Measurements from ENCODE around the gene QSER1. TPM values are rescaled to one million over a fixed set of nuclear protein-coding genes. Genes with fewer than 3 reads are reported as not detected.

Gene QSER1
- total and polyA plus RNA-seq, 4 donors = 2.4 to 12.6 (median 7.1) TPM

GRCh38 chr11:32894149-32894827 is 1.7 kb downstream of the QSER1 start:
- H3K9ac ChIP-seq (ENCODE audit: low read depth in 1 of 2, low read length in 2 of 2) = peak overlapping the region in 1 of 2 donors; percentile 70
- H3K9me3 ChIP-seq (ENCODE audit: control insufficient read depth in 4 of 4, low read length in 3 of 4) = no peaks in the 10 kb centered on the region
- H3K4me1 ChIP-seq (ENCODE audit: control insufficient read depth in 4 of 4, insufficient read depth in 4 of 4, low read length in 3 of 4) = peaks cover 0 to 15% (median 10%) of the 10 kb centered on the region in 4 donors
- 5% methylated on average over 14 of the region's 14 CpGs for WGBS
- no peaks in the 10 kb centered on the region for H3K27me3 ChIP-seq (ENCODE audit: control insufficient read depth in 4 of 4, insufficient read depth in 4 of 4, low read length in 3 of 4)
- H3K27ac ChIP-seq (ENCODE audit: low read depth in 1 of 2, low read length in 2 of 2) = peak overlapping the region; percentile 85 to 89
- DNase-seq (ENCODE audit: low spot score) = peak; percentile 35
- H3K36me3 ChIP-seq (ENCODE audit: control insufficient read depth in 4 of 4, insufficient read depth in 3 of 4, low read depth in 1 of 4, low read length in 3 of 4) = no peaks in the 10 kb centered on the region
- TF ChIP-seq FOXA1 (IDR thresholded peaks at IDR 0.05) (no peak), RAD21 (IDR thresholded peaks at IDR 0.05) (peak in 1 of 2 donors; percentile 14), HNF4A (conservative IDR thresholded peaks at IDR 0.05) (peak; percentile 3 to 18), FOXA2 (IDR thresholded peaks at IDR 0.05) (no peak), JUND (IDR thresholded peaks at IDR 0.05) (peak in 1 of 2 donors; percentile 26), REST (IDR thresholded peaks at IDR 0.05) (peak; percentile 19), GABPA (IDR thresholded peaks at IDR 0.05 in 1 of 2, conservative IDR thresholded peaks at IDR 0.05 in 1 of 2) (peak in 1 of 2 donors; percentile 21)
- peak overlapping the region; percentile 27 to 98 (median 92) for H3K4me3 ChIP-seq (ENCODE audit: low read depth in 1 of 3, low read length in 3 of 3)

DNA sequence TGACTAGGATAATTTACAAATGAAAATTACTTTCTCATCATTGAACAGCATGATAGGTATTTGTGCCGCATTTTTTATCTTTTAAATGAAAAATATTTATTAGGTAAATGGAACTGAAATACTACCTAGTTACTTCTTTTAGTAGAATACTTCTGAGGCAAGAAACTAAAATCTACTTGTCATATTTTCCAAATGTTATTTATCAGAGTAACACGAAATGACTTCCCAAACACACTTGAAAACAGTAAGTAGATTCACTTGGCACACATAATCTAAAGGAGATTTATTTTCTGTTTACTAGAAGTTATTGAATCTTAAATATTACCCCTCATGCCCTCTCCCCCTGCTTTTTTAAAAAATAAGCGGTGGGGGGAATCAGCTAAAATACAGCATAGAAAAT is 2.3 kb downstream of the QSER1 start:
- Histone ChIP-seq H3K36me3 (ENCODE audit: control insufficient read depth in 4 of 4, insufficient read depth in 3 of 4, low read depth in 1 of 4, low read length in 3 of 4) (no peaks in the 10 kb centered on the region), H3K27ac (ENCODE audit: low read depth in 1 of 2, low read length in 2 of 2) (peak overlapping the region in 1 of 2 donors; percentile 85), H3K4me1 (ENCODE audit: control insufficient read depth in 4 of 4, insufficient read depth in 4 of 4, low read length in 3 of 4) (peaks cover 0 to 15% (median 10%) of the 10 kb centered on the region in 4 donors), H3K4me3 (ENCODE audit: low read depth in 1 of 3, low read length in 3 of 3) (no peak overlapping the region), H3K9ac (ENCODE audit: low read depth in 1 of 2, low read length in 2 of 2) (peak overlapping the region in 1 of 2 donors; percentile 70), H3K9me3 (ENCODE audit: control insufficient read depth in 4 of 4, low read length in 3 of 4) (no peaks in the 10 kb centered on the region), H3K27me3 (ENCODE audit: control insufficient read depth in 4 of 4, insufficient read depth in 4 of 4, low read length in 3 of 4) (no peaks in the 10 kb centered on the region)
- 92% methylated on average over 3 of the region's 3 CpGs for WGBS
- TF ChIP-seq HNF4G (IDR thresholded peaks at IDR 0.05) (no peak), RAD21 (IDR thresholded peaks at IDR 0.05) (no peak), FOXA1 (IDR thresholded peaks at IDR 0.05) (no peak), RXRA (IDR thresholded peaks at IDR 0.05) (no peak), HNF4A (conservative IDR thresholded peaks at IDR 0.05) (no peak), MAX (IDR thresholded peaks at IDR 0.05) (no peak), EGR1 (IDR thresholded peaks at IDR 0.05; ENCODE audit: low read depth in 2 of 2) (no peak), ZBTB33 (IDR thresholded peaks at IDR 0.05) (no peak), FOXA2 (IDR thresholded peaks at IDR 0.05) (no peak), SP1 (IDR thresholded peaks at IDR 0.05) (no peak), NR2F2 (IDR thresholded peaks at IDR 0.05) (no peak), TAF1 (conservative IDR thresholded peaks at IDR 0.05) (no peak), CTCF (IDR thresholded peaks at IDR 0.05; ENCODE audit: low read depth, low read length, missing input control) (no peak), GABPA (IDR thresholded peaks at IDR 0.05 in 1 of 2, conservative IDR thresholded peaks at IDR 0.05 in 1 of 2) (no peak)
- TF ChIP-seq, protein P1, sequence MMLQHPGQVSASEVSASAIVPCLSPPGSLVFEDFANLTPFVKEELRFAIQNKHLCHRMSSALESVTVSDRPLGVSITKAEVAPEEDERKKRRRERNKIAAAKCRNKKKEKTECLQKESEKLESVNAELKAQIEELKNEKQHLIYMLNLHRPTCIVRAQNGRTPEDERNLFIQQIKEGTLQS (IDR thresholded peaks at IDR 0.05) = no peak
- no peak for DNase-seq (ENCODE audit: low spot score)

Measured in liver (tissue), 9 donors.